ELF-1 (cell line): ENCODE measurements around the gene TTC23.

Experiments used
- DNase-seq: peaks from one replicate; pipeline ENCODE4 v3.0.0-alpha.2; 2016; ENCODE audit warnings: low read depth, low spot score

Gene TTC23

DNA sequence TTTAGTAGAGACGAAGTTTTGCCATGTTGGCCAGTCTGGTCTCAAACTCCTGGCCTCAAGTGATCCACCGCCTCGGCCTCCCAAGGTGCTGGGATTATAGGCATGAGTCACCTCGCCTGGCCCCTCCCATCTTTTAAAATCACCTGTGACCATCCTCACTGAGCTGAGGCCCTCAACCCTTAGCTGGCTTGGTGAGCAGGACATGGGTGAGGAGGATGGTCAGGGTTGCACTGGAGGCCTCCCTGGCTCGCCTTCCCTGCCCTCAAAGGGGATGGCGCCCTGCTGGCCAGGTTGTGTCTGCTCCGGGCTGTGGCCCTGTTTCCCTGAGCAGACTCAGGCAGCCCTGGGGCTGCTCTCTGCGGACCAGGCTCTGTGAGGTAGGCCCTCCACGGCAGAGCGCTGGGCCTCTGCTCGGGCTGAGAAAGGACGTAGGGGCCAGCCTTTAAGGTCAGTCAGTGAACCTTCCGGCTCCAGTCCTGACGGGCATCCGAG is 110.8 kb downstream of the TTC23 start:
- DNase-seq, result no peak

DNA sequence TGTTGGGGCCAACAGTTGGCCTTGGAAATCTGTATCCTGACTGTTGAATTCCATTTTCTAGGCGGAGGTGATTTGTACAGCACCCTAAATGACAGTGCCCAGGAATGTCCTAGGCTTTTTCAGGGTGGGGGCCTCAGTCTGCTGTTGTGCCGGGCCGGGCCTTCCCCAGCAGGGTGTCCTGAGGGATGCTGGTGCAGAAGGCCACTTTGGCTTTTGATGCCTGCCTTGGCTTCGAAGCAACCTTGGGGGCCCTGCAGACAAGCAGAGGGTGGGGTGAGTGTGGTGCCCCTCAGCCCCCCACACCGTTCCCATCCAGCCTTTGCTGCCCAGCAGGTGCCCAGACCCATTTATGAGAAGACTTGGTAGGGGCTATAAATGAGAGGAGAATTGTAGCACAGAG is 111.5 kb downstream of the TTC23 start:
- DNase-seq, result no peak

DNA sequence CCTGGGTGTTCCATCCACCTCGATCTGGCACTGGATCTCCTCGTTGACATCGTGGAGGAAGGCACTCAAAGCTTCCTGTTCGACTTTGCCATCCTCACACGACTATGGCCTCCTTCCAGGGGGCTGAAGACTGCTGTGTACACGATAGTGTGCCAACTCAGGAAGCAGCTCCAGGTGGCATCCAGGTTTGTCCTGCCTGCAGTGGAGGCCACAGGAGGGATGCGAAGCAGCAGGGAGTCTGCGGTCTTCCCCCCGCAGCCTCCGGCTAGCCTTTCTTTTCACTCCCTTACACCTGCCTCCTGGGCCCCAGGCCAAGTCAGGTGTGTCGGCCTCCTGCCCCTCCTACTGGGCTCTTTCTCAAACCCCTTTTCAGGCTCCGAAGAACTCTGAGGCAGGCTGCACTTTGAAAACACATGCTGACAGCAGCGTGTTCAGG is 112.3 kb downstream of the TTC23 start:
- peak; percentile 29 for DNase-seq

DNA sequence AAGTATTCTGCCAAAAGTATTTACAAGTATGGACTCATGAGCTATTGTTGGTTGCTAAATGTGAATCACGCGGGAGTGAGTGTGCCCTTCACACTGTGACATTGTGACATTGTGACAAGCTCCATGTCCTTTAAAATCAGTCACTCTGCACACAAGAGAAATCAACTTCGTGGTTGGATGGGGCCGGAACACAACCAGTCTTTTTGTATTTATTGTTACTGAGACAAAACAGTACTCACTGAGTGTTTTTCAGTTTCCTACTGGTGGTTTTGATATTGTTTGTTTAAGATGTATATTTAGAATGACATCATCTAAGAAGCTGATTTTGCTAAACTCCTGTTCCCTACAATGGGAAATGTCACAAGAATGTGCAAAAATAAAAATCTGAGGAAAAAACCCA is 114.2 kb downstream of the TTC23 start:
- no peak for DNase-seq

DNA sequence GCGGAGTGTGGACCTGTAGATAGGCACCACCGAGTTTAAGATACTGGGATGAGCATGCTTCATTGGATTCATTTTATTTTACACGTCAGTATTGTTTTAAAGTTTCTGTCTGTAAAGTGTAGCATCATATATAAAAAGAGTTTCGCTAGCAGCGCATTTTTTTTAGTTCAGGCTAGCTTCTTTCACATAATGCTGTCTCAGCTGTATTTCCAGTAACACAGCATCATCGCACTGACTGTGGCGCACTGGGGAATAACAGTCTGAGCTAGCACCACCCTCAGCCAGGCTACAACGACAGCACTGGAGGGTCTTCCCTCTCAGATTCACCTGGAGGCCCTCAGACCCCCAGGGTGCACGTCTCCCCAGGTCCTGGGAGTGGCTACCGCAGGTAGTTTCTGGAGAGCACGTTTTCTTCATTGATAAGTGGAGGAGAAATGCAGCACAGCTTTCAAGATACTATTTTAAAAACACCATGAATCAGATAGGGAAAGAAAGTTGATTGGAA is 115.0 kb downstream of the TTC23 start:
- DNase-seq, result no peak

DNA sequence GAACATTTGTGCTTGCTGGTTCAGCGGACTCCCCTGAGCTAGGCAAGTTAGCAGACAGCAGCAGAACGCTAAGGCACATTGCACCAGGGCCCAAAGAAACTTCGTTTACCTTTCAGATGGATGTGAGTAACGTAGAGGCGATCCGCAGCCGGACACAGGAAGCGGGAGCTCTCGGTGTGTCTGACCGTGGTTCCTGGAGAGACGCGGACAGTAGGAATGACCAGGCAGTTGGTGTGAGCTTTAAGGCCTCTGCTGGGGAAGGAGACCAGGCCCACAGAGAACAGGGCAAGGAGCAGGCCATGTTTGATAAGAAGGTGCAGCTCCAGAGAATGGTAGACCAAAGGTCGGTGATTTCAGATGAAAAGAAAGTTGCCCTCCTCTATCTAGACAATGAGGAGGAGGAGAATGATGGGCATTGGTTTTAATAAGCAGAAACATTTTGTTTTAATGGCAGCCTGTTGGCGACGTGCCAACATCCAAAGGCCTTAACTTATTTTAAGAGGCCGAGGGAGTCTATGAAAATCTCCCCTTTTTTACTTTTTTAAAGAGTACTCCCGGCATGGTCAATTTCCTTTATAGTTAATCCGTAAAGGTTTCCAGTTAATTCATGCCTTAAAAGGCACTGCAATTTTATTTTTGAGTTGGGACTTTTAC is 116.6 kb downstream of the TTC23 start:
- no peak for DNase-seq

DNA sequence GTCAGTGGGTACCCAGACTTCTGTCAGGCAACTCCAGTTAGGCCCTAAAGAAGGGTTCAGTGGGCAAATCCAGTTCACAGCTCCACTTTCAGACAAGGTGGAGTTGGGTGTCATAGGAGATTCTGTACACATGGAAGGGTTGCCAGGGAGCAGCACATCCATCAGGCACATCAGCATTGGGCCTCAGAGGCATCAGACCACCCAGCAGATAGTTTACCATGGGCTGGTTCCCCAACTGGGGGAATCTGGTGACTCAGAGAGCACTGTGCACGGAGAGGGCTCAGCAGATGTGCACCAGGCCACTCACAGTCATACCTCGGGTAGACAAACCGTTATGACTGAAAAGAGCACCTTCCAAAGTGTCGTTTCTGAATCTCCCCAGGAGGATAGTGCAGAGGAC is 117.3 kb downstream of the TTC23 start:
- no peak for DNase-seq

DNA sequence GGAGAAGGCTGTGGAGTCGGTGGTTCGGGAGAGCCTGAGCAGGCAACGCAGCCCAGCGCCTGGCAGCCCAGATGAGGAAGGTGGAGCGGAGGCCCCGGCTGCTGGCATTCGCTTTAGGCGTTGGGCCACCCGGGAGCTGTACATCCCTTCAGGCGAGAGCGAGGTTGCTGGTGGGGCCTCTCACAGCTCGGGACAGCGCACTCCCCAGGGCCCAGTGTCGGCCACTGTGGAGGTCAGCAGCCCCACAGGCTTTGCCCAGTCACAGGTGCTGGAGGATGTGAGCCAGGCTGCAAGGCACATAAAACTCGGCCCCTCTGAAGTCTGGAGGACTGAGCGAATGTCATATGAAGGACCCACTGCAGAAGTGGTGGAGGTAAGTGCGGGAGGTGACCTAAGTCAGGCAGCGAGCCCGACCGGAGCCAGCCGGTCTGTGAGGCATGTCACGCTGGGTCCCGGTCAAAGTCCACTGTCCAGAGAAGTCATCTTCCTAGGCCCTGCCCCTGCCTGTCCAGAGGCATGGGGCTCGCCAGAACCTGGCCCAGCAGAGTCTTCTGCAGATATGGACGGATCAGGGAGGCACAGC is 117.8 kb downstream of the TTC23 start:
- no peak for DNase-seq

DNA sequence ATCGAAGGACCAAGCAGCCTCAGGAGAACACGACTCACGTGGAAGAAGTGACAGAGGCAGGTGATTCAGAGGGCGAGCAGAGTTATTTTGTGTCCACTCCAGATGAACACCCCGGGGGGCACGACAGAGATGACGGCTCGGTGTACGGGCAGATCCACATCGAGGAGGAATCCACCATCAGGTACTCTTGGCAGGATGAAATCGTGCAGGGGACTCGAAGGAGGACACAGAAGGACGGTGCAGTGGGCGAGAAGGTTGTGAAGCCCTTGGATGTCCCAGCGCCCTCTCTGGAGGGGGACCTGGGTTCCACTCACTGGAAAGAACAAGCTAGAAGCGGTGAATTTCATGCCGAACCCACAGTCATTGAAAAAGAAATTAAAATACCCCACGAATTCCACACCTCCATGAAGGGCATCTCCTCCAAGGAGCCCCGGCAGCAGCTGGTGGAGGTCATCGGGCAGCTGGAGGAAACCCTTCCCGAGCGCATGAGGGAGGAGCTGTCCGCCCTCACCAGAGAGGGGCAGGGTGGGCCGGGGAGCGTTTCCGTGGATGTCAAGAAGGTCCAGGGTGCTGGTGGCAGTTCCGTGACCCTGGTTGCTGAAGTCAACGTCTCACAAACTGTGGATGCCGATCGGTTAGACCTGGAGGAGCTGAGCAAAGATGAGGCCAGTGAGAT is 118.5 kb downstream of the TTC23 start:
- no peak for DNase-seq

DNA sequence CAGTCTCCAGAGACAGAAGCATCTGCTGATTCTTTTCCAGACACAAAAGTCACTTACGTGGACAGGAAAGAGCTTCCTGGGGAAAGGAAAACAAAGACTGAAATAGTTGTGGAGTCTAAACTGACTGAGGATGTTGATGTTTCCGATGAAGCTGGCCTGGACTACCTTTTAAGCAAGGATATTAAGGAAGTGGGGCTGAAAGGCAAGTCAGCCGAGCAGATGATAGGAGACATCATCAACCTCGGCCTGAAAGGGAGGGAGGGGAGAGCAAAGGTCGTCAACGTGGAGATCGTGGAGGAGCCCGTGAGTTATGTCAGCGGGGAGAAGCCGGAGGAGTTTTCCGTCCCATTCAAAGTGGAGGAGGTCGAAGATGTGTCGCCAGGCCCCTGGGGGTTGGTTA is 119.1 kb downstream of the TTC23 start:
- no peak for DNase-seq

DNA sequence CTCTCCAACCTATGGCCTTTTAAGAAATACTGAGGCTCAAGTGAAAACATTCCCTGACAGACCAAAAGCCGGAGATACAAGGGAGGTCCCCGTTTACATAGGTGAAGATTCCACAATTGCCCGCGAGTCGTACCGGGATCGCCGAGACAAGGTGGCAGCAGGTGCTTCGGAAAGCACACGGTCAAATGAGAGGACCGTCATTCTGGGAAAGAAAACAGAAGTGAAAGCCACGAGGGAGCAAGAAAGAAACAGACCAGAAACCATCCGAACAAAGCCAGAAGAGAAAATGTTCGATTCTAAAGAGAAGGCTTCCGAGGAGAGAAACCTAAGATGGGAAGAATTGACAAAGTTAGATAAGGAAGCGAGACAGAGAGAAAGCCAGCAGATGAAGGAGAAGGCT is 119.7 kb downstream of the TTC23 start:
- DNase-seq, result no peak

DNA sequence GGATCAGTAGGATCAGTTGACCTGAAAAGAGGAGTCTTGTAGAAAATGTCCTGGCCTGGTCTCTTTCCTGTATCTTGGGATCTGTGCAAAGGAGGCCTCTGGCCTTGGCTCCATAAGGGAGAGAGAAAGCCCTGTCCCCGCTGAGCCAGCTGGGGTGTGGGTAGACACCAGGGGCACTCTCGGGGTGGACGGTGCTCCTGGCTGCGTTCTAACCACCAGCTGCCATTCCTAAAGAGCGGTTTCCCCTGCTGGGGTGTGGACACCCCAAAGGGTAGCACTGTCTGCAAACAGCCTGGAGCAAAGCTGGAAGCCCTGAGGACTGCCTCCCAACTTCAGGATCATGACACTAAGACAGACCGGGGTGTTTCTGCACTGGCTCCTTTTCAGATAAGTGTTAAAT is 121.0 kb downstream of the TTC23 start:
- DNase-seq, result no peak

DNA sequence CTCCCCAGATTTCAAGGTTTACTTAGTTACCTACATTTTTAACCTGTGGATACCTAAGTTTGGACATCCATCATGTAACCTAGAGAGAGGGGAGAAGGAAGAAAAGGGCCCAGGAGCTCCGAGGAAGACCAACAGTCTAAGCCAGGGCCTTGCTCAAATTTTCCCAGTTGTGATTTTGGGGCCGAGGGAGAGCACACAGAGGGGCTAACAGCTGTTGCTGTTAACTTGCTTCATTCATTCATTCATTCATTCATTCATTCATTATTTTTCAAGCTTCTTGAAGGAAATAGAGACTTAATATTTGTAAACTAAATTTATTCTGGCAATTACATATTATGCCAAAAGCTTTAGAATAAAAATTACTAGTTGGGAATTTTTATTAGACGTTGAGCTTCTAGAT is 121.6 kb downstream of the TTC23 start:
- no peak for DNase-seq

DNA sequence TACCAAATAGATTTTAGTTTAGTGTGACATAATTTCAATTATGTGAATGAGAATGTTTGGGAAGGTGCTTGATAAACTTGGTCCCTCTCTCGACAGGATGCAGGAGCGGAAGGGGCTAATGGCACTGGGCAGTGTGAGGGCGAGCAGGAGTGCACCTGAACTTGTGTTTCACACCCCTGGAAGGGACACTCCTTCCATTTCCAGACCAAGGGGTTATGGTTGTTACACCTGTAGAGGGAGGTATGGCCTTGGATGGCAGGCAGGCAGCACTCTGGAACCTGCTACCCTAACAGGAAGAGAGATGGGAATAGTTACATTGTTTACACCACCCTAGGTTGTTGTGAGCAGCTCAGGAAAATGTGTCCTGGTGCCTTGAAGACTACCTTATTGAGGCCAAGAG is 122.5 kb downstream of the TTC23 start:
- no peak for DNase-seq

DNA sequence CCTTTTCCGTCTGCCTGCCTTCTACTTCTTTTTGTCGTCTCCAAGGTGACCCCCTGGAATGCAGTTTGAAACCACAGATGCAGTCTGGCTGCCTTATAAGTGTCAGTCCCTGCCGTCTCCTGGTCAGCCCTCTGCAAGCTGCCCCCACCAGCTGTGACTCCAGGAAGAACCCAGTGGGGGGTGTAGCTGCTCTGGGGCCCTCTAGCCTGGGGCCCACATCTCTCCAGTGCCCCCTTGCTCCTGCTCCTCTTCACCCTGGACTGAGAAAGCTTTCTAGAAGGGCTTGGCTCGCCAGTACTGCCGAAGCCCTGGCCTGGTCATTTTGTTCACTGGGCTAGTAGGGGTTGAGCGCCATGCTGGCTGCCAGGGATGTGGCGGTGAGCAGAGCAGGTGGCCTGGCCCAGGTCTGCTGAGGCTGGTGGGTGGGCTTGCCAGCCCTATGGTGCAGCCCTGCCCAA is 123.2 kb downstream of the TTC23 start:
- DNase-seq, result no peak

DNA sequence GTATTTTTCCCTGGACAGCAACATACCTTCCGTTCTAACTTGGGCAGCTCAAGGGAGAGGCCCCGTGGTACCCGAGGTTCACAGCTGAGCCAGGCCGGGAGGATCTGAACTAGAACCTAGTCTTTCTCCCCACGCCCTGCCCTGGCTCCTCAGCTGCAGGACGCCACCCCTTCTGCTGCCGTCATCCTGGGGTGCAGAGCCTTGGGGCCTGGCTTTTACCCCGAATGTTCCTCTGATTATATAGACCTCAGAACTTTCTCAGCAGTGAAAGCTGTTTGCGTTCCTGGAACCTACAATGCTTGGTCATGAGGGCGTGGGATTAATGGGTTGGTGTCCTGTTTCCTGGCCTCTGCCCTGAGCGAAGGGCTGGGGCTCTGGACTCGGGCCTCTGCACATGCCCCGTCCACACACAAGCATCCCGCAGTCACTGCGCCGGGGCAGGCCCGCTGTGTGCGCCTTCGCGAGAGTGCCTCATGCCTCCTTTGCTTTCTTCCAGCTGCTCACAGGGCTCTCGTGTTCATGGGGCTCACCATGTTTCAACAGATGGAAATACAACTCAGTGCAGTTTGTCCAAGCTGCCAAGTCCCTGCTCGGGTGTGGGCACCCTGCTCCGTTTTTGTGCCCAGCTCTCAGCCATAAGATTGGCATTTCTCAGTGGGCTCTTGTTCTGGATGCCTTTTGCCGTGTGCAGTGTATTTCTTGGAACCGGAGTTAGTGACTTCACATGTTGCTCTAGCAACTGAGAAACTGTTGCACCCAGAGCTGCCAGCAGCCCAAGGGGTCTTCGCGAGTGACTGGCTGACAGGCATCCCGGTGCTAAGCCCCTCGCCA is 124.1 kb downstream of the TTC23 start:
- DNase-seq, result no peak

DNA sequence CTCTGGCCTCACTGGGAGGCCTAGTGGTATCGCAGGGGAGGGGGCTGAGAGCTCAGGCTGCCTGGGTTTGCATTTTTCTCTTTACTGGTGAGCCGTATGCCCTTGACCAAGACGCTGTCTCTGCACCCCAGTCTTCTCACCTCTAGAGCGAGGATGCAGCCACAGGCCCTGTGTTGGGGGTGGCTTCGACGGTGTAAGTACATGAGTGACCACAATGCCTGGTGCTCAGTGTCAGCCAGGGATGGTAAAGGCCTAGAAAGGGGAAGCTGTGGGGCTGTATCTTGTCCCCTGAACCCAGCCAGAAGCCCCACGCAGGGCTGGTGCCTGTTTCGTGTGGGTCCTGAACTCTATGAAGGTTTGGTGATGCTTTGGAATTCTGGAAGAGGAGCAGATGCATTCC is 124.7 kb downstream of the TTC23 start:
- DNase-seq, result no peak

DNA sequence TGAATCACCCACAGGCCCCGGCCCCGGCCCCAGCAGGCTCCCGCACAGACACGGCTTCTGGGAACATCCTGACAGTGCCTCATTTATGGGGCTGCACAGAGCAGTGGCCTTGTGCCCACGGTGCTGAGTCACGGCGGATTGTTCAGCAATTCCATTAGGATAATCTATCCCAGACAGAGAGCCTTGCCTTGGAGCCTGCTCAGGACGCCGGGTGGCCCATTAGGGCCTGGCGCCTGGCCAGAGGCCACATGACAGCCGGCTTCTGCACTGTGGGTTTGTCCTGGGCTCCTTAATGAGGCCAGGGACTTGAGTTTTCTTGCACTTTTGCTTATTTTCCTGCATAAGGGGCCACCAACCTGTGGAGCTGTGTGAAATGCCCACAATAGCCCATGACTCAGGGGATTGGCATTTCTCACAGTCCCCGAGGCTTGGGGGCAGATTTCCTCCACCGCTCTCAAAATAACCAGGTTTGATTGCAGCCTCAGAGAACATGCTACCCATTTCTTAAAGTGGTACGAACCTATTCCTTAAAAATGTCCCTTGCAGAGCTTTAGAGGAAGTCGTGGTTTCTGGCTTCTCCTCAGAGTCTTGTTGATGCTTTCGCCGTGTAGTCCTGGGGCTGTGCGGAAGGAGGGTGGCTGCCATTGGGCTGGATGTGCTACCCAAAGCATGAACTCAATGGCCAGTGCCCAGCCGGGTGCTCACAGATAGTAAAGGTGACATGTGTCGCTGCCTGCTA is 125.5 kb downstream of the TTC23 start:
- peak; percentile 93 for DNase-seq

DNA sequence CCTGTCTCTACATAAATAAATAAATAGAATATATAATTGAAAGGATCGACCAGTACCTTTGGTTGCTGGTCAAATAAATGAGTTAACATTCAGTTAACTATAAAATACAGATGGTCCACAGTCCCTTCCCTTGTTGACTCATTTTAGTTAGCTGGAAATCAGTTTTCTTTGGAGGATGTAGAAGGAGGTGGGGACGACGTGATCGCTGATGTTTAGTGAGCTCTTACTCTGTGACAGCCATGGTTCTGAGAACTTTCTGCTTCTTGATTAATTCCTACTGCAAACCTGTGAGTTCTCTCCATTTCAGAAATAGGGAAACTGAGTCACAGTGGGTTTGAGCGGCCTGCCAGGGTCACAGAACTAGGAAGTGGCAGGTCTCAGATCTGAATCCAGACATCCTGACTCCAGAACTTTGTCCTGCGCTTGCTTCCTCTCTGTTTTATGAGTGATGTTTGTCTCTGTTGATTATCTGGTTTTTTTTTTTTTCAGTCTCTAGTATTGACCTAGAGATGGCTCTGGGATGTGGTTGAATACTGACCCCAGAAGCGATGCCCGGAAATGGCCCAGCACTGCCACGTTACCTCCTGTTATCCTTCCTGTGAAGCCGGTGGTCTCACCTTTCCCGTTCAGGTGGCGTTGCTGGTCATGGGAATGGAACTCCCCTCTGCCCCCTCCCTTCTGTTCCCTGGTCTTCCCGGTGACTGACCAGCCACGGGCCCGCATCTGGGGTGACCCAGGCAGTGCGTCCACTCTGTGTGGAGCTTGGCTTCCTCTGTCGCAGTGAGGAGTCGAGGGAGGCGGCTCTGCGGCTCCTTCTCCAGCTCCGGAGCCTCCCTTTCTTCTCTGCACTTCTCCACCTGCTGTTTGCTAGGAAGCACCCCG is 126.3 kb downstream of the TTC23 start:
- no peak for DNase-seq
